Loucy (cell line): ENCODE measurements around the gene AGAP1.

Source experiments
- H2AFZ ChIP-seq: fragments of 200-600 bp; sonication (generic); 2 replicates; pipeline ENCODE4 v1.6.0; 2016; ENCODE audit warnings: antibody characterized with exemption, mild to moderate bottlenecking, low read length, moderate library complexity
- H3F3A ChIP-seq: fragments of 200-600 bp; 2 replicates; pipeline ENCODE4 v1.6.0; 2016; ENCODE audit warnings: antibody characterized with exemption, low read depth, mild to moderate bottlenecking
- H3K27me3 ChIP-seq: fragments of 200-600 bp; sonication (generic); 2 replicates; pipeline ENCODE4 v1.6.1; 2014; ENCODE audit warnings: low read length, mild to moderate bottlenecking; ENCODE audit not compliant: insufficient read depth, poor library complexity, severe bottlenecking
- H3K36me3 ChIP-seq: fragments of 200-600 bp; sonication (generic); 2 replicates; pipeline ENCODE4 v1.6.1; 2016; ENCODE audit warnings: low read length; ENCODE audit not compliant: insufficient read depth
- H3K4me1 ChIP-seq: fragments of 200-600 bp; sonication (generic); 2 replicates; pipeline ENCODE4 v1.5.1; 2014; ENCODE audit warnings: low read length, mild to moderate bottlenecking; ENCODE audit not compliant: insufficient read depth, poor library complexity, severe bottlenecking
- H3K4me2 ChIP-seq: fragments of 200-600 bp; sonication (generic); 2 replicates; pipeline ENCODE4 v1.6.0; 2014; ENCODE audit warnings: antibody characterized with exemption, low read length, low read depth, mild to moderate bottlenecking; ENCODE audit not compliant: poor library complexity, severe bottlenecking
- H3K4me3 ChIP-seq: fragments of 200-600 bp; sonication (generic); 2 replicates; pipeline ENCODE4 v1.5.1; 2014; ENCODE audit warnings: low read length, mild to moderate bottlenecking, mixed read lengths; ENCODE audit not compliant: poor library complexity, severe bottlenecking
- H3K79me2 ChIP-seq: fragments of 200-600 bp; sonication (generic); 2 replicates; pipeline ENCODE4 v1.6.1; 2014; ENCODE audit warnings: low read length; ENCODE audit not compliant: insufficient read depth
- H3K9ac ChIP-seq: fragments of 200-600 bp; sonication (generic); 2 replicates; pipeline ENCODE4 v1.6.0; 2014; ENCODE audit warnings: mild to moderate bottlenecking, low read depth, low read length, moderate library complexity; ENCODE audit not compliant: poor library complexity, severe bottlenecking
- H3K9me2 ChIP-seq: fragments of 200-600 bp; sonication (generic); replicated peaks from 2 replicates; pipeline ENCODE4 v1.6.1; 2016; ENCODE audit warnings: low read depth, low read length, mixed read lengths
- H3K9me3 ChIP-seq: fragments of 200-600 bp; sonication (generic); 2 replicates; pipeline ENCODE4 v1.6.1; 2014; ENCODE audit warnings: mild to moderate bottlenecking, antibody characterized with exemption, low read length, low read depth; ENCODE audit not compliant: insufficient read depth
- H4K20me1 ChIP-seq: fragments of 200-600 bp; sonication (generic); 2 replicates; pipeline ENCODE4 v1.6.0; 2014; ENCODE audit warnings: antibody characterized with exemption, low read length, mild to moderate bottlenecking; ENCODE audit not compliant: insufficient read depth, poor library complexity, severe bottlenecking
- EZH2phosphoT487 ChIP-seq: fragments of 200-600 bp; IDR thresholded peaks from 2 replicates; pipeline ENCODE4 v1.6.1; 2018; ENCODE audit warnings: antibody characterized with exemption, mild to moderate bottlenecking, moderate library complexity, borderline replicate concordance
- TF ChIP-seq, protein P1 (sequence below): fragments of 200-600 bp; sonication (generic); conservative IDR thresholded peaks from 2 replicates; pipeline ENCODE4 v1.5.1; 2014; ENCODE audit warnings: mild to moderate bottlenecking, antibody characterized with exemption, low read length

The AGAP1 gene

DNA sequence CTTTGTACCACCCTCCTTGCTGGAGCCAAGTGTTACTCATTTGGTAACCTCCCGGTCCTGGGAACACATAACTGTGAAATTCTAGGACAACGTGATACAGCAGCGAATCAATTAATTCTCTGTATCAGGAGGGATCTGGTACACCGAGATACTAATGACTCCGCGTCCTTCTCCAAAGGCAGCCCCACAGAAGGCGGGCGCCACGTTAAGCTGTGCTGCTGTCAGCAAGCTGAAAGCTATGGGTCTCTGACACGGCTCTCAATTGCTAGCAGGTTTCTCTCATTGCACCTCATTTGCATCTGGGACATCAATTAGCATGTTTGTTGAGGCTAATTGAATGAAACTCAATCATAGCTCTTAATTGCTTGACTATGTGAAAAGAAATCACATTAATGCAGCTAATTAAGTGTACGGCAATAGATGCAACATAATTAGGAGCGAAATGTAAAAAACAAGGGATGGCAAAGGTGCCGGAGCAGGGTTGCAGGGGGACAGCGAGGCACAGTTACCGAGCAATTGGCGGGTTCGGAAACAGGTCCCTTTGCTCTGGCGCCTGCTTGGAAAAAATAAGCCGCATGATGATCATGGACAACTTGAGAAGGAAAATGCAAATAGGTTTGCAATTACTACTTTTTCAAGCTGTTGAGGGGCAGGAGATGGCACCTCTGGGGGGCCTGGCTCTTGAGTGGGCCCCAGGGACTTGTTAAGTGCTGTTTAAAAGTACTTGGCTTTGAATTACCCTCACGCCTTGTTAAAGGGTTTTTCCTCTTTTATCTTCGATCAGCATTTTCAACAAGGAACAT lies 410.1 kb downstream of the AGAP1 start:
- H3K4me2 ChIP-seq, result peak overlapping the region; percentile 2
- TF ChIP-seq, protein P1, sequence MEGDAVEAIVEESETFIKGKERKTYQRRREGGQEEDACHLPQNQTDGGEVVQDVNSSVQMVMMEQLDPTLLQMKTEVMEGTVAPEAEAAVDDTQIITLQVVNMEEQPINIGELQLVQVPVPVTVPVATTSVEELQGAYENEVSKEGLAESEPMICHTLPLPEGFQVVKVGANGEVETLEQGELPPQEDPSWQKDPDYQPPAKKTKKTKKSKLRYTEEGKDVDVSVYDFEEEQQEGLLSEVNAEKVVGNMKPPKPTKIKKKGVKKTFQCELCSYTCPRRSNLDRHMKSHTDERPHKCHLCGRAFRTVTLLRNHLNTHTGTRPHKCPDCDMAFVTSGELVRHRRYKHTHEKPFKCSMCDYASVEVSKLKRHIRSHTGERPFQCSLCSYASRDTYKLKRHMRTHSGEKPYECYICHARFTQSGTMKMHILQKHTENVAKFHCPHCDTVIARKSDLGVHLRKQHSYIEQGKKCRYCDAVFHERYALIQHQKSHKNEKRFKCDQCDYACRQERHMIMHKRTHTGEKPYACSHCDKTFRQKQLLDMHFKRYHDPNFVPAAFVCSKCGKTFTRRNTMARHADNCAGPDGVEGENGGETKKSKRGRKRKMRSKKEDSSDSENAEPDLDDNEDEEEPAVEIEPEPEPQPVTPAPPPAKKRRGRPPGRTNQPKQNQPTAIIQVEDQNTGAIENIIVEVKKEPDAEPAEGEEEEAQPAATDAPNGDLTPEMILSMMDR, result no peak
- TF ChIP-seq EZH2phosphoT487, result no peak
- H2AFZ ChIP-seq, result no peak overlapping the region
- H4K20me1 ChIP-seq, result peaks cover 4% of the 10 kb centered on the region
- no peaks in the 10 kb centered on the region for H3K9me3 ChIP-seq
- no peaks in the 10 kb centered on the region for H3F3A ChIP-seq
- no peaks in the 10 kb centered on the region for H3K27me3 ChIP-seq
- no peak overlapping the region for H3K4me3 ChIP-seq
- no peak overlapping the region for H3K9ac ChIP-seq
- H3K4me1 ChIP-seq, result no peaks in the 10 kb centered on the region
- no peaks in the 10 kb centered on the region for H3K79me2 ChIP-seq
- H3K9me2 ChIP-seq, result no peaks in the 10 kb centered on the region
- no peaks in the 10 kb centered on the region for H3K36me3 ChIP-seq

DNA sequence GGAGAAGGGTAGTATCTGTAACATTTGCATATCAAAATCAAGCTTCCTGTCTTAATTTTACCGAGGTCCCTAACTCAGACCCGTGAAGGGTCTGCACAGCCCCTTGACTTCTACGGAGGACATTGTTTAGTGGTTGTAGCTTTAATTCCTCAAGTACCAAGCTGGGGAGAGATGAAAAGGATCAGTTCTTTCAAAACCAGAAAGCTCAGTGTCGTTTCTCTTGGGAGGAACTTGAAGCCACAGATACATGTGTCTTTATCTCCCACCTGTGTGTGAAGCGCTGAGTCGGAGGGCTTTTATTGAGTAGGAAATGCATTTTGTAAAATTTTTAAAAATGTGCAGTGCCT lies 410.7 kb downstream of the AGAP1 start:
- Histone ChIP-seq H3K9me3 (no peaks in the 10 kb centered on the region), H2AFZ (no peak overlapping the region), H3K9ac (no peak overlapping the region), H3K27me3 (no peaks in the 10 kb centered on the region), H3K79me2 (no peaks in the 10 kb centered on the region), H3K4me3 (no peak overlapping the region), H3K9me2 (no peaks in the 10 kb centered on the region), H3K4me2 (peak overlapping the region; percentile 2), H3K4me1 (no peaks in the 10 kb centered on the region), H4K20me1 (peaks cover 4% of the 10 kb centered on the region), H3K36me3 (no peaks in the 10 kb centered on the region), H3F3A (no peaks in the 10 kb centered on the region)
- no peak for TF ChIP-seq EZH2phosphoT487
- TF ChIP-seq, protein P1, result no peak

DNA sequence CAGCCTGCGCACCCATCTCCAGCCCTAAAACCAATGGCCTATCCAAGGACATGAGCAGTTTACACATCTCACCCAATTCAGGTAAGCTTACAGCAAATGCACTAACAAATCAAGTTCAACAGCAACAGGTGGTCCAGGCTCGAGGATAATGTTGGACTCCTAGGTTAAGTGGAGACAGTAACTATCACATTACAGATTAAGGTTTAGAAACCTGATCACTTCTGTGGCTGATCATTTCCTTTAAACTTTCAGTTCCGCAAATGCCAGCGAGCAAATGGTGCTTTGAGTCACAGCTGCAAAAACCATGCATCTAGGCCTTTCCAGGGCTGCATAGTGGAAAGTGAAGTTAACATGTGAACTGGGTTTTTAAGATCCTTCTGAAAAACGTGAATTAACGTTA lies 415.0 kb downstream of the AGAP1 start:
- H3K9ac ChIP-seq, result no peak overlapping the region
- TF ChIP-seq, protein P1, result no peak
- TF ChIP-seq EZH2phosphoT487, result no peak
- H4K20me1 ChIP-seq, result peaks cover 4% of the 10 kb centered on the region
- H3K9me2 ChIP-seq, result no peaks in the 10 kb centered on the region
- H3K4me1 ChIP-seq, result no peaks in the 10 kb centered on the region
- peaks cover 5% of the 10 kb centered on the region; the same call in 1 of the 2 replicates for H3K36me3 ChIP-seq
- no peaks in the 10 kb centered on the region for H3K9me3 ChIP-seq
- H3K4me2 ChIP-seq, result no peak overlapping the region
- H3K4me3 ChIP-seq, result no peak overlapping the region
- H3K79me2 ChIP-seq, result no peaks in the 10 kb centered on the region
- no peak overlapping the region for H2AFZ ChIP-seq
- H3F3A ChIP-seq, result no peaks in the 10 kb centered on the region
- no peaks in the 10 kb centered on the region for H3K27me3 ChIP-seq
